PC-3 (cell line): ENCODE results near the gene RPRM. TPM values are rescaled to one million over a fixed set of nuclear protein-coding genes. Genes with fewer than 3 reads are reported as not detected.

Experiments
- ATAC-seq: fragments of 200-7000 bp; cut with Tn5 transposase; 2 replicates; pipeline ENCODE4 v1.9.1; 2020; ENCODE audit warnings: mild to moderate bottlenecking, moderate library complexity
- BruUV-seq: library from RNA; stranded (reverse); fragments of 400-500 nt; replicated peaks from 2 replicates; lab custom pipeline; 2021; lab: Mats Ljungman, UMichigan
- CTCF ChIA-PET: fragments of 300-600 bp; sonication (Branson Sonifier 250); formaldehyde crosslinking; loops from one replicate; lab custom pipeline; 2022; ENCODE audit warnings: antibody characterized with exemption; lab: Charles Lee
- POLR2A ChIA-PET: fragments of 300-600 bp; sonication (Branson Sonifier 250); formaldehyde crosslinking; loops from one replicate; lab custom pipeline; 2022; ENCODE audit warnings: antibody characterized with exemption; ENCODE audit not compliant: unreplicated experiment; lab: Charles Lee
- DNase-seq: peaks from one replicate; pipeline ENCODE4 v3.0.0-alpha.2; 2015
- H2AFZ ChIP-seq: fragments of 300-600 bp; sonication (generic); 2 replicates; pipeline ENCODE4 v1.6.0; 2016; ENCODE audit warnings: antibody characterized with exemption, low read length
- H3F3A ChIP-seq: fragments of 300-600 bp; sonication (generic); one replicate; pipeline ENCODE4 v1.6.0; 2017; ENCODE audit warnings: antibody characterized with exemption, low read length, control low read depth, mild to moderate bottlenecking; ENCODE audit not compliant: unreplicated experiment
- H3K27ac ChIP-seq: fragments of 300-600 bp; sonication (generic); 2 replicates; pipeline ENCODE4 v1.5.1; 2016; ENCODE audit warnings: mild to moderate bottlenecking, low read length
- H3K27me3 ChIP-seq: fragments of 300-600 bp; sonication (generic); 2 replicates; pipeline ENCODE4 v1.6.1; 2016; ENCODE audit warnings: low read length, mixed read lengths
- H3K36me3 ChIP-seq: fragments of 300-600 bp; sonication (generic); 2 replicates; pipeline ENCODE4 v1.6.1; 2016; ENCODE audit warnings: low read depth, mixed run types, low read length, mixed read lengths
- H3K4me1 ChIP-seq: fragments of 300-600 bp; sonication (generic); 2 replicates; pipeline ENCODE4 v1.5.1; 2016; ENCODE audit warnings: low read length; ENCODE audit not compliant: insufficient read depth
- H3K4me2 ChIP-seq: fragments of 300-600 bp; sonication (generic); 2 replicates; pipeline ENCODE4 v1.6.0; 2016; ENCODE audit warnings: low read length
- H3K4me3 ChIP-seq: fragments of 300-600 bp; sonication (generic); 2 replicates; pipeline ENCODE4 v1.5.1; 2016; ENCODE audit warnings: mild to moderate bottlenecking, low read length, mixed read lengths
- H3K79me2 ChIP-seq: fragments of 300-600 bp; sonication (generic); 2 replicates; pipeline ENCODE4 v1.6.1; 2017; ENCODE audit warnings: low read length, mixed read lengths
- H3K9ac ChIP-seq: fragments of 300-600 bp; sonication (generic); 2 replicates; pipeline ENCODE4 v1.6.0; 2016; ENCODE audit warnings: mild to moderate bottlenecking, low read length
- H3K9me2 ChIP-seq: fragments of 300-600 bp; sonication (generic); replicated peaks from 2 replicates; pipeline ENCODE4 v1.6.1; 2016; ENCODE audit warnings: mixed run types, low read length, mixed read lengths
- H3K9me3 ChIP-seq: fragments of 300-600 bp; sonication (generic); 2 replicates; pipeline ENCODE4 v1.6.1; 2016; ENCODE audit warnings: low read length, mixed read lengths
- H4K20me1 ChIP-seq: fragments of 300-600 bp; sonication (generic); 2 replicates; pipeline ENCODE4 v1.6.1; 2016; ENCODE audit warnings: low read length, mixed read lengths
- EZH2 ChIP-seq: fragments of 300-600 bp; sonication (generic); IDR thresholded peaks from one replicate; pipeline ENCODE4 v1.6.1; 2017; ENCODE audit warnings: antibody characterized with exemption, mild to moderate bottlenecking, low read length; ENCODE audit not compliant: unreplicated experiment
- EZH2phosphoT487 ChIP-seq: fragments of 300-600 bp; sonication (generic); IDR thresholded peaks from 2 replicates; pipeline ENCODE4 v1.6.1; 2018; ENCODE audit warnings: mild to moderate bottlenecking, antibody characterized with exemption, low read length, borderline replicate concordance
- intact Hi-C: fragments of 100-400 bp; cut with micrococcal nuclease; formaldehyde crosslinking; loops from 2 replicates; pipeline ENCODE4 v1.9.0; 2023
- total RNA-seq: library from RNA; depleted of rRNA; stranded (reverse); fragments of >200 nt; gene quantifications from 2 replicates; pipeline ENCODE4 v1.2.3, GENCODE V29; 2014
- TF ChIP-seq, protein P1 (sequence below): fragments of 300-600 bp; sonication (generic); conservative IDR thresholded peaks from 2 replicates; pipeline ENCODE4 v1.5.1; 2017; ENCODE audit warnings: antibody characterized with exemption, low read depth, mild to moderate bottlenecking, low read length

Gene RPRM
- total RNA-seq, 1 experiment from 2014 or later = 1.4 TPM

DNA sequence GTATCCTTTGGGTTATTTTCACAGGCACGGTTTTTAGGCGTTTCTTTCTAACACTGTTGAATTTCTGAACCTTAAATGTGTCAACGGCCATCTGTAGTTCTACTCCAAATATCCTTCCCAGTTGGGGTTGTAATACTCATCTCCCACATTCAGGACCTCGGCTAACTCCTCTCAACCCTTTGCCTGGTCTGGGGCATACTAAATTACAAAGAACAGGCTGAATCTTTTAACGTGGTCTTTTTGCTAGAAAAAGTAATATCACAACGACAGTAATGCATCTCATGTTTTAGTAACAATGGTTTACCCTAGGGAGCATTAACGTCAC is 2.1 kb downstream of the RPRM start:
- BruUV-seq = no TSS peak
- Histone ChIP-seq H3K27ac (no peak overlapping the region), H3K4me2 (peak overlapping the region; percentile 45; the same call in 1 of the 2 replicates), H3F3A (no peaks in the 10 kb centered on the region), H3K79me2 (no peaks in the 10 kb centered on the region), H3K27me3 (peaks cover 32% of the 10 kb centered on the region), H3K4me1 (peaks cover 11% of the 10 kb centered on the region), H4K20me1 (no peaks in the 10 kb centered on the region), H3K9me2 (no peaks in the 10 kb centered on the region), H3K9ac (no peak overlapping the region), H3K9me3 (no peaks in the 10 kb centered on the region), H3K36me3 (no peaks in the 10 kb centered on the region), H3K4me3 (no peak overlapping the region), H2AFZ (no peak overlapping the region)
- ChIA-PET CTCF (no interaction called here), POLR2A (no interaction called here)
- intact Hi-C loops = loop anchor here (5.0 kb wide), 1 partner anchor 314 kb away; no protein-coding TSS in a partner anchor
- TF ChIP-seq EZH2phosphoT487 = no peak
- DNase-seq (no peak), ATAC-seq (no peak)

DNA sequence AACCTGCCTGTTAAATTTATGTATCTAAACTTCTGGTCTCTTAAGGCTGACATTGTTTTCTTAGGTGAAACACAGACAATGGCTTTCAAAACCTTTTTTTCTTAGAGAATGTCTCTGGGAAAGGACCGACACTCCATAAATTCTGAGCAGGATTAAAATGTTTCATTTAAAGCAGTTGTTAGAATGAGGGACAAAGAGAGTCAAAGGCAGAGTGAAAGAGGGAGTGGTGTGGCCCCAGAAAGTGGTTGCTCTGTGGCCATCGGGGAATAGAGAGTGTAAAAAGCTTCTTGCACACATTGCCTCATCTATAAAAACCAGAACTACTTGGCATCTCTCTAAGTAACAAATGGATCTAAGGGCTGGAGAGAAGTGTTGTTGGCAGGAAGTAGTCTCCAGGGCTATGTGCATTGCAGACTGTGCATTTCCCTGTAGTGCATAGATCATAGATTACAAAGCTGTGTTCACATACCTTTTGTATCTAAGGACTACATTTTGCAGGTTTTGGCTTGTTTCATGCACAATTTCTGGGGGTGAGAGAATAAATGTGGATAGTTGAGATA is 3.6 kb downstream of the RPRM start:
- intact Hi-C loops = loop anchor here (5.0 kb wide), 1 partner anchor 313 kb away; no protein-coding TSS in a partner anchor
- CTCF ChIA-PET = no interaction called here
- no peak for ATAC-seq

DNA sequence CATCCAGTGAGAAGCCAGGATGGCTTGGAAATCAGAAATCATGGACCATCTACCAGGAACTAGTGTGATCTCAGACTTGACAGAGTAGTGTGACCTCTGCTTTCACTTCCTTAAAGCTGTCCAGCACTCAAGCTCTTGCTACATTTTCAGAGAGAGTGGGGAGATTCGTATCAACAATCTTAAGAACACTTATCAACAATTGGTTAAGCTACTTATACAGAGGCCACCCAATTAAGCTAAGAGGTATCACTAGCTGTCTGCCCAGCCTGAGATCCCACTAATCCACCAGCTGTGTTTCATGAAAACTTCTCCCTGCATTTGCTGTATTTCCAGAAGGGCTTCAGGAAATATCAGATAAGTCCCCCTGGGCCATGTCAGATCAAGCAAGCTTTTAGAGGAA is 4.2 kb downstream of the RPRM start:
- Histone ChIP-seq H3F3A (no peaks in the 10 kb centered on the region), H2AFZ (no peak overlapping the region), H3K9ac (no peak overlapping the region), H3K4me1 (peaks cover 10% of the 10 kb centered on the region), H3K4me3 (no peak overlapping the region), H3K9me2 (no peaks in the 10 kb centered on the region), H3K36me3 (no peaks in the 10 kb centered on the region), H3K79me2 (no peaks in the 10 kb centered on the region), H3K9me3 (no peaks in the 10 kb centered on the region), H3K4me2 (no peak overlapping the region), H3K27me3 (peaks cover 32% of the 10 kb centered on the region), H4K20me1 (no peaks in the 10 kb centered on the region), H3K27ac (no peak overlapping the region)
- TF ChIP-seq EZH2 = no peak
- TF ChIP-seq, protein P1, sequence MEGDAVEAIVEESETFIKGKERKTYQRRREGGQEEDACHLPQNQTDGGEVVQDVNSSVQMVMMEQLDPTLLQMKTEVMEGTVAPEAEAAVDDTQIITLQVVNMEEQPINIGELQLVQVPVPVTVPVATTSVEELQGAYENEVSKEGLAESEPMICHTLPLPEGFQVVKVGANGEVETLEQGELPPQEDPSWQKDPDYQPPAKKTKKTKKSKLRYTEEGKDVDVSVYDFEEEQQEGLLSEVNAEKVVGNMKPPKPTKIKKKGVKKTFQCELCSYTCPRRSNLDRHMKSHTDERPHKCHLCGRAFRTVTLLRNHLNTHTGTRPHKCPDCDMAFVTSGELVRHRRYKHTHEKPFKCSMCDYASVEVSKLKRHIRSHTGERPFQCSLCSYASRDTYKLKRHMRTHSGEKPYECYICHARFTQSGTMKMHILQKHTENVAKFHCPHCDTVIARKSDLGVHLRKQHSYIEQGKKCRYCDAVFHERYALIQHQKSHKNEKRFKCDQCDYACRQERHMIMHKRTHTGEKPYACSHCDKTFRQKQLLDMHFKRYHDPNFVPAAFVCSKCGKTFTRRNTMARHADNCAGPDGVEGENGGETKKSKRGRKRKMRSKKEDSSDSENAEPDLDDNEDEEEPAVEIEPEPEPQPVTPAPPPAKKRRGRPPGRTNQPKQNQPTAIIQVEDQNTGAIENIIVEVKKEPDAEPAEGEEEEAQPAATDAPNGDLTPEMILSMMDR = no peak
- TF ChIP-seq EZH2phosphoT487 = no peak
- ChIA-PET POLR2A (no interaction called here), CTCF (no interaction called here)
- BruUV-seq = no TSS peak
- no peak for DNase-seq
- intact Hi-C loops = no loop called here
- ATAC-seq = no peak

More for the DNA sequence above, 3.6 kb downstream of the RPRM start:
- H4K20me1 ChIP-seq = no peaks in the 10 kb centered on the region
- H3K27ac ChIP-seq = no peak overlapping the region
- TF ChIP-seq EZH2 (no peak), EZH2phosphoT487 (no peak)
- TF ChIP-seq, protein P1 = no peak
- no peak for DNase-seq
- H3K27me3 ChIP-seq = peaks cover 32% of the 10 kb centered on the region
- no peak overlapping the region for H3K4me2 ChIP-seq
- no peak overlapping the region for H3K4me3 ChIP-seq
- no peaks in the 10 kb centered on the region for H3K9me3 ChIP-seq
- no peaks in the 10 kb centered on the region for H3K79me2 ChIP-seq
- H2AFZ ChIP-seq = no peak overlapping the region
- POLR2A ChIA-PET = no interaction called here
- no peaks in the 10 kb centered on the region for H3F3A ChIP-seq
- peaks cover 11% of the 10 kb centered on the region for H3K4me1 ChIP-seq
- no TSS peak for BruUV-seq
- no peak overlapping the region for H3K9ac ChIP-seq
- no peaks in the 10 kb centered on the region for H3K36me3 ChIP-seq
- no peaks in the 10 kb centered on the region for H3K9me2 ChIP-seq
